Astrocyte (in vitro differentiated cells and primary cell): ENCODE measurements around the gene NXPH3. TPM values are rescaled to one million over a fixed set of nuclear protein-coding genes. Genes with fewer than 3 reads are reported as not detected.

Experiments used
- DNase-seq: peaks from one replicate; pipeline ENCODE4 v3.0.0-alpha.2; 2010; ENCODE audit warnings: low read depth
- FAIRE-seq: peaks from 2 replicates; lab custom pipeline; 2011; peaks lifted over from hg19 to GRCh38; lab: Jason Lieb, UNC
- H2AFZ ChIP-seq: 2 replicates; pipeline ENCODE4 v1.6.0; 2012; ENCODE audit warnings: low read depth, low read length, inconsistent platforms
- H3K27ac ChIP-seq: 2 replicates; pipeline ENCODE4 v1.5.1; 2011; ENCODE audit warnings: low read depth, low read length, inconsistent platforms
- H3K27me3 ChIP-seq: 2 replicates; pipeline ENCODE4 v1.6.0; 2011; ENCODE audit warnings: low read length, inconsistent platforms; ENCODE audit not compliant: insufficient read depth
- H3K36me3 ChIP-seq: 2 replicates; pipeline ENCODE4 v1.5.1; 2011; ENCODE audit warnings: low read length, inconsistent platforms; ENCODE audit not compliant: insufficient read depth
- H3K4me1 ChIP-seq: 2 replicates; pipeline ENCODE4 v1.5.1; 2011; ENCODE audit warnings: low read length, inconsistent platforms; ENCODE audit not compliant: insufficient read depth
- H3K4me2 ChIP-seq: 2 replicates; pipeline ENCODE4 v1.6.0; 2012; ENCODE audit warnings: low read length, inconsistent platforms
- H3K4me3 ChIP-seq: 2 replicates; pipeline ENCODE4 v1.5.1; 2011; ENCODE audit warnings: low read depth, mild to moderate bottlenecking, low read length, inconsistent platforms; ENCODE audit not compliant: insufficient read depth
- H3K79me2 ChIP-seq: 2 replicates; pipeline ENCODE4 v1.6.0; 2012; ENCODE audit warnings: mild to moderate bottlenecking, low read length, inconsistent platforms; ENCODE audit not compliant: insufficient read depth
- H3K9ac ChIP-seq: 2 replicates; pipeline ENCODE4 v1.6.0; 2012; ENCODE audit warnings: mild to moderate bottlenecking, low read length, inconsistent platforms
- H3K9me3 ChIP-seq: 2 replicates; pipeline ENCODE4 v1.5.1; 2012; ENCODE audit warnings: low read depth, mild to moderate bottlenecking, low read length, inconsistent platforms; ENCODE audit not compliant: insufficient read depth
- H4K20me1 ChIP-seq: 2 replicates; pipeline ENCODE4 v1.6.0; 2012; ENCODE audit warnings: low read length, inconsistent platforms; ENCODE audit not compliant: insufficient read depth
- H3K27ac Mint-ChIP-seq: one replicate; pipeline ENCODE4 v1.8.0; 2021; ENCODE audit warnings: mild to moderate bottlenecking, mixed read lengths; ENCODE audit not compliant: unreplicated experiment
- H3K27me3 Mint-ChIP-seq: one replicate; pipeline ENCODE4 v1.8.0; 2021; ENCODE audit warnings: low read depth, mixed read lengths; ENCODE audit not compliant: unreplicated experiment
- H3K36me3 Mint-ChIP-seq: one replicate; pipeline ENCODE4 v1.8.0; 2021; ENCODE audit warnings: low read depth, mixed read lengths; ENCODE audit not compliant: unreplicated experiment
- H3K4me1 Mint-ChIP-seq: one replicate; pipeline ENCODE4 v1.8.0; 2021; ENCODE audit warnings: low read depth, mixed read lengths; ENCODE audit not compliant: unreplicated experiment
- H3K4me3 Mint-ChIP-seq: one replicate; pipeline ENCODE4 v1.8.0; 2021; ENCODE audit warnings: mild to moderate bottlenecking, moderate library complexity, mixed read lengths; ENCODE audit not compliant: unreplicated experiment
- H3K9me3 Mint-ChIP-seq: one replicate; pipeline ENCODE4 v1.8.0; 2021; ENCODE audit warnings: mild to moderate bottlenecking, mixed read lengths; ENCODE audit not compliant: unreplicated experiment
- CTCF ChIP-seq: IDR thresholded peaks from 2 replicates; pipeline ENCODE4 v1.5.1; 2011; ENCODE audit warnings: low read depth, mild to moderate bottlenecking, inconsistent platforms, low read length, moderate library complexity; ENCODE audit not compliant: insufficient read depth
- EZH2 ChIP-seq: IDR thresholded peaks from 2 replicates; pipeline ENCODE4 v1.6.1; 2012; ENCODE audit warnings: mild to moderate bottlenecking, low read length, inconsistent platforms; ENCODE audit not compliant: insufficient read depth
- total RNA-seq: library from RNA; stranded (reverse); gene quantifications from 2 replicates; pipeline ENCODE4 v1.2.1, GENCODE V29; 2021

NXPH3 gene
- total RNA-seq, 1 donor from 2014 or later: 0.43 TPM

DNA sequence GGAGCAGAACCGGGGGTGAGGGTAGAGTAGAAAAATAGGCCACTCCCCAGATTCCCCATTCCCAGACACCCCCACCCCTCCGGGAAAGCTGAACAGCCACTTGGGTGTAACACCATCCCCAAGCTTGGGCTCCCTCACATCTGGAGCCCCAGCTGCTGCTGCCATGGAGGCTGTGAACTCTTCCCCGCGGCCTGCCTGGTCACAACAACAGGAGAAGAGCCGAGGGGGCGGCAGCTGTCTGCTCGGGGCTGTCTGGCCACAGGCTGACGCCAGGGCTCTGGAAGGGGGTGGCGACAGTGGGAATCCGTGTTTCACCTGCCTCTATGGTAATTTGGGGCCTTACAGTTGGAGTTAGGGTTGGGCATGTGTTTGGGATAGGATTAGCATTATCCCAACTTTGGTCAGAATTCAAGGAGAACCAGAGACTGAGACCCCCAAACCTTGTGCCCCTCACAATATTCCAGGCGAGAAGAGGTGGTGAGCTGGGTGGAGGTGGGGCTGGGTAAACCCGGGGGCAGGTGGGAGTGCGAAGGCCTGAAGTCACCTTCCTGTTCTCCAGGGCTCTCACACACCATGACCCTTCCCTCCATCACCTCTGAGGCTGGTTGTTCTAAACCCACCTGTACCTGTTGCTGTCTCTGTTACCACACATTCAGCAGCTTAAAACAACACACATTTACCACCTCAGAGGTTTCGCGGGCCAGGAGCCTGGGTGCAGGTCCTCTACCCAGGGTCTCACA is 29.7 kb upstream of the NXPH3 start:
- no peak for TF ChIP-seq CTCF
- no peak for TF ChIP-seq EZH2
- DNase-seq (no peak), FAIRE-seq (no peak)
- no peak overlapping the region for H3K9ac ChIP-seq
- H3K4me1 ChIP-seq: no peaks in the 10 kb centered on the region
- no peak overlapping the region for H3K27ac ChIP-seq
- H3K4me3 Mint-ChIP-seq: no peak overlapping the region
- peaks cover 67% of the 10 kb centered on the region for H3K27me3 Mint-ChIP-seq
- H3K4me2 ChIP-seq: no peak overlapping the region
- no peak overlapping the region for H3K27ac Mint-ChIP-seq
- no peak overlapping the region for H2AFZ ChIP-seq
- H3K36me3 ChIP-seq: no peaks in the 10 kb centered on the region
- H4K20me1 ChIP-seq: no peaks in the 10 kb centered on the region
- H3K9me3 ChIP-seq: no peaks in the 10 kb centered on the region
- H3K27me3 ChIP-seq: peaks cover 3% of the 10 kb centered on the region
- H3K9me3 Mint-ChIP-seq: peaks cover 13% of the 10 kb centered on the region
- no peaks in the 10 kb centered on the region for H3K79me2 ChIP-seq
- no peaks in the 10 kb centered on the region for H3K36me3 Mint-ChIP-seq
- H3K4me1 Mint-ChIP-seq: no peaks in the 10 kb centered on the region
- no peak overlapping the region for H3K4me3 ChIP-seq

- TF ChIP-seq EZH2: no peak
- TF ChIP-seq CTCF: no peak
- Histone ChIP-seq H3K4me1 (no peaks in the 10 kb centered on the region), H3K4me3 (no peak overlapping the region), H3K9me3 (no peaks in the 10 kb centered on the region), H3K27me3 (peaks cover 3% of the 10 kb centered on the region), H3K4me2 (no peak overlapping the region), H2AFZ (no peak overlapping the region), H3K27ac (no peak overlapping the region), H3K9ac (no peak overlapping the region), H3K36me3 (no peaks in the 10 kb centered on the region), H4K20me1 (no peaks in the 10 kb centered on the region), H3K79me2 (no peaks in the 10 kb centered on the region)
- H3K4me3 Mint-ChIP-seq: no peak overlapping the region
- FAIRE-seq (no peak), DNase-seq (no peak)
- H3K4me1 Mint-ChIP-seq: no peaks in the 10 kb centered on the region
- H3K36me3 Mint-ChIP-seq: no peaks in the 10 kb centered on the region
- peaks cover 71% of the 10 kb centered on the region for H3K27me3 Mint-ChIP-seq
- peaks cover 13% of the 10 kb centered on the region for H3K9me3 Mint-ChIP-seq
- no peak overlapping the region for H3K27ac Mint-ChIP-seq
These were observed 28.8 kb upstream of the NXPH3 start for GRCh38 chr17:49546546-49547535.
